K562 (cell line): Measurements from ENCODE around the gene HSPA1B. TPM values are rescaled to one million over a fixed set of nuclear protein-coding genes. Genes with fewer than 3 reads are reported as not detected.

Experiments used
- BCOR ChIP-seq: fragments of 450-650 bp; IDR thresholded peaks from 2 replicates; pipeline ENCODE4 v1.6.1; 2016
- CREB1 ChIP-seq, 2 experiments: sonication (generic) in 1 of 2; formaldehyde crosslinking in 1 of 2; IDR thresholded peaks; 2 replicates each; pipeline versions ENCODE4 v1.6.1 to v1.8.0; 2012 to 2022; ENCODE audit warnings: inconsistent platforms in 1 of 2, mild to moderate bottlenecking in 1 of 2, missing genetic modification reagents in 1 of 2, moderate library complexity in 1 of 2
- E2F6 ChIP-seq, 2 experiments: IDR thresholded peaks; 2 replicates each; pipeline ENCODE4 v1.6.1; 2011; ENCODE audit warnings: borderline replicate concordance in 1 of 2, control low read depth in 1 of 2, low read depth in 1 of 2, low read length in 1 of 2, mild to moderate bottlenecking in 1 of 2, mixed read lengths in 1 of 2, moderate library complexity in 1 of 2; ENCODE audit not compliant: insufficient read depth in 1 of 2, insufficient read length in 1 of 2, poor library complexity in 1 of 2, severe bottlenecking in 1 of 2; ENCODE audit errors: extremely low read depth in 1 of 2
- ERF ChIP-seq: fragments of 450-650 bp; formaldehyde crosslinking; IDR thresholded peaks from 2 replicates; pipeline ENCODE4 v1.4.0; 2020; ENCODE audit warnings: mild to moderate bottlenecking, mixed read lengths
- ETV6 ChIP-seq, 3 experiments: fragments of 150-350 bp in 1 of 3; sonication (generic) in 1 of 3; formaldehyde crosslinking in 1 of 3; IDR thresholded peaks; 2 replicates each; pipeline versions ENCODE4 v1.6.1 to v1.8.0; 2014 to 2022; ENCODE audit warnings: borderline replicate concordance in 2 of 3, low read depth in 2 of 3, antibody characterized with exemption in 1 of 3, low read length in 1 of 3, mild to moderate bottlenecking in 1 of 3, missing genetic modification reagents in 1 of 3
- IRF9 ChIP-seq: fragments of 450-650 bp; IDR thresholded peaks from 2 replicates; pipeline ENCODE4 v1.6.1; 2016; ENCODE audit warnings: missing biosample characterization, missing genetic modification characterization
- MIER1 ChIP-seq: fragments of 450-650 bp; IDR thresholded peaks from 2 replicates; pipeline ENCODE4 v1.6.1; 2016; ENCODE audit warnings: antibody characterized with exemption, mild to moderate bottlenecking, low read depth
- MYBL2 ChIP-seq, 2 experiments: fragments of 450-650 bp in 1 of 2; sonication (generic) in 1 of 2; formaldehyde crosslinking in 1 of 2; IDR thresholded peaks; 2 replicates each; pipeline versions ENCODE4 v1.6.1 to v1.8.1; 2017 to 2022; ENCODE audit warnings: borderline replicate concordance in 1 of 2, inconsistent platforms in 1 of 2, low read depth in 1 of 2, mild to moderate bottlenecking in 1 of 2, missing genetic modification reagents in 1 of 2, moderate library complexity in 1 of 2
- RBM34 ChIP-seq: fragments of 200-400 bp; formaldehyde crosslinking; IDR thresholded peaks from 2 replicates; pipeline ENCODE4 v1.6.1; 2018; ENCODE audit warnings: low read length, borderline replicate concordance; ENCODE audit not compliant: insufficient read depth
- RNF2 ChIP-seq: sonication (generic); IDR thresholded peaks from 2 replicates; pipeline ENCODE4 v1.6.1; 2016
- STAG1 ChIP-seq: sonication (generic); formaldehyde crosslinking; IDR thresholded peaks from 2 replicates; pipeline ENCODE4 v1.5.0; 2020; ENCODE audit warnings: missing genetic modification reagents, borderline replicate concordance
- TAF7 ChIP-seq: fragments of 450-650 bp; IDR thresholded peaks from 2 replicates; pipeline ENCODE4 v1.6.1; 2016; ENCODE audit warnings: missing genetic modification characterization, missing compliant biosample characterization
- TEAD1 ChIP-seq, 2 experiments: fragments of 450-650 bp in 1 of 2; sonication (generic) in 1 of 2; formaldehyde crosslinking; IDR thresholded peaks; 2 replicates each; pipeline versions ENCODE4 v1.4.0 to v1.8.0; 2020 to 2022; ENCODE audit warnings: mild to moderate bottlenecking in 2 of 2, missing genetic modification reagents in 1 of 2
- TFE3 ChIP-seq: fragments of 450-650 bp; formaldehyde crosslinking; IDR thresholded peaks from 2 replicates; pipeline ENCODE4 v1.4.0; 2020; ENCODE audit warnings: mild to moderate bottlenecking, mixed read lengths
- ZNF740 ChIP-seq, 3 experiments: fragments of 200-800 bp in 1 of 3; sonication (Bioruptor generic) in 1 of 3; sonication (generic) in 1 of 3; formaldehyde crosslinking in 1 of 3; IDR thresholded peaks; 2 replicates each; pipeline versions ENCODE4 v1.6.1 to v1.8.0; 2016 to 2022; ENCODE audit warnings: mild to moderate bottlenecking in 2 of 3, missing compliant biosample characterization in 2 of 3, missing genetic modification characterization in 2 of 3, missing genetic modification reagents in 1 of 3
- ZNF75A ChIP-seq: fragments of 450-650 bp; formaldehyde crosslinking; IDR thresholded peaks from 2 replicates; pipeline ENCODE4 v1.4.0; 2020; ENCODE audit warnings: mild to moderate bottlenecking
- ZNF830 ChIP-seq: fragments of 250-450 bp; sonication (Bioruptor Pico); IDR thresholded peaks from 2 replicates; pipeline ENCODE4 v1.5.0; 2021; ENCODE audit warnings: mild to moderate bottlenecking
- ZSCAN32 ChIP-seq: fragments of 450-650 bp; formaldehyde crosslinking; IDR thresholded peaks from 2 replicates; pipeline ENCODE4 v1.4.0; 2020; ENCODE audit warnings: mild to moderate bottlenecking, moderate library complexity
- polyA plus RNA-seq, 8 experiments: library from polyadenylated mRNA; depleted of rRNA in 4 of 8; stranded (reverse) in 5 of 8; unstranded in 3 of 8; fragments of >200 nt; fragmentation: Nextera tagmentation in 2 of 8; fragmentation: Illumina TruSeq in 1 of 8; extraction: Ambion mirVana in 2 of 8; extraction: Trizol in 1 of 8; gene quantifications; 2 replicates each; pipeline versions ENCODE4 v1.2.1 to v1.2.3, GENCODE V29; 2011 to 2014; ENCODE audit warnings: inconsistent platforms in 1 of 8, missing spikeins in 1 of 8
- total RNA-seq, 7 experiments: library from RNA; depleted of rRNA in 6 of 7; stranded (reverse); fragments of >200 nt in 6 of 7; fragmentation: Illumina TruSeq in 2 of 7; extraction: Trizol in 2 of 7; gene quantifications; 2 replicates each; pipeline versions ENCODE4 v1.2.1 to v1.2.3, GENCODE V29; 2011 to 2021; ENCODE audit warnings: low replicate concordance in 1 of 7

The HSPA1B gene
- total and polyA plus RNA-seq, 9 of the 15 experiments (the other 6 are each of a cell fraction or from before 2014, with no cell fraction given): 0.27 to 227 (median 51.2) TPM

GRCh38 chr6:31865205-31866118, 37.9 kb downstream of the HSPA1B start (continued):
- TF ChIP-seq MYBL2 (IDR thresholded peaks at IDR 0.05; ENCODE audit: low read depth): no peak
- no peak for TF ChIP-seq MYBL2 (CRISPR knock-in tag; IDR thresholded peaks at IDR 0.05; ENCODE audit: borderline replicate concordance)
- no peak for TF ChIP-seq CREB1 (IDR thresholded peaks at IDR 0.05)
- TF ChIP-seq CREB1 (CRISPR knock-in tag; IDR thresholded peaks at IDR 0.05): no peak
- no peak for TF ChIP-seq BCOR
- no peak for TF ChIP-seq MIER1
- peak; percentile 6; the same call in 1 of the 2 replicates for TF ChIP-seq STAG1 (CRISPR knock-in tag)
- no peak for TF ChIP-seq ERF
- 0 out of 2 replicates have a peak, but pooled peaks have one; percentile 27 for TF ChIP-seq ZNF830 (CRISPR knock-in tag)
- TF ChIP-seq TFE3 (CRISPR knock-in tag): no peak
- no peak for TF ChIP-seq TAF7
- TF ChIP-seq IRF9 (tag): no peak
- TF ChIP-seq TEAD1 (CRISPR knock-in tag; IDR thresholded peaks at IDR 0.05): no peak
- TF ChIP-seq ZNF75A (CRISPR knock-in tag): no peak
- no peak for TF ChIP-seq ETV6 (IDR thresholded peaks at IDR 0.05; ENCODE audit: borderline replicate concordance in 1 of 2, low read depth in 2 of 2, low read length in 1 of 2)
- TF ChIP-seq ETV6 (CRISPR knock-in tag; IDR thresholded peaks at IDR 0.05; ENCODE audit: borderline replicate concordance): no peak
- no peak for TF ChIP-seq ZSCAN32 (CRISPR knock-in tag)
- no peak for TF ChIP-seq E2F6 (IDR thresholded peaks at IDR 0.05; ENCODE audit: borderline replicate concordance in 1 of 2, extremely low read depth in 1 of 2, insufficient read depth in 1 of 2, insufficient read length in 1 of 2, low read depth in 1 of 2, low read length in 1 of 2, poor library complexity in 1 of 2, severe bottlenecking in 1 of 2)
- 0 out of 2 replicates have a peak, but pooled peaks have one; percentile 79 for TF ChIP-seq ZNF740 (CRISPR knock-in tag; IDR thresholded peaks at IDR 0.05)
- no peak for TF ChIP-seq ZNF740 (tag; IDR thresholded peaks at IDR 0.05)
- no peak for TF ChIP-seq RBM34
- no peak for TF ChIP-seq RNF2
